Bronchial epithelial cell (primary cell): Measurements from ENCODE around the gene GDPD3. TPM values are rescaled to one million over a fixed set of nuclear protein-coding genes. Genes with fewer than 3 reads are reported as not detected.

Experiments used
- DNase-seq: peaks from one replicate; pipeline ENCODE4 v3.0.0-alpha.2; 2010; ENCODE audit warnings: low read depth
- FAIRE-seq: peaks from 2 replicates; lab custom pipeline; 2011; peaks lifted over from hg19 to GRCh38; lab: Jason Lieb, UNC
- H3K27me3 ChIP-seq: 2 replicates; pipeline ENCODE4 v1.5.1; 2011; ENCODE audit warnings: low read length; ENCODE audit not compliant: control insufficient read depth, insufficient read depth
- H3K36me3 ChIP-seq: 2 replicates; pipeline ENCODE4 v1.5.1; 2011; ENCODE audit warnings: low read length; ENCODE audit not compliant: control insufficient read depth, insufficient read depth
- H3K4me3 ChIP-seq: 2 replicates; pipeline ENCODE4 v1.5.1; 2011; ENCODE audit warnings: mild to moderate bottlenecking, low read depth, low read length, control low read depth
- CTCF ChIP-seq: IDR thresholded peaks from 2 replicates; pipeline ENCODE4 v1.5.1; 2011; ENCODE audit warnings: mild to moderate bottlenecking, moderate library complexity, low read length, control low read depth, inconsistent platforms; ENCODE audit not compliant: insufficient read depth, severe bottlenecking
- total RNA-seq: library from RNA; depleted of rRNA; stranded (reverse); fragments of >200 nt; gene quantifications from 2 replicates; pipeline ENCODE4 v1.2.1, GENCODE V29; 2014

Gene GDPD3
- 7.1 and 20.7 TPM in 2 replicates for total RNA-seq

GRCh38 chr16:30113031-30113710 is at the start of gene GDPD3:
GDPD3 (minus strand) TSS chr16:30113537; CDS start chr16:30113478, 59 bp downstream.
- no peak within 1 kb of the TSS for H3K4me3 ChIP-seq
- no peaks in the 10 kb centered on the region for H3K36me3 ChIP-seq
- FAIRE-seq = no peak
- TF ChIP-seq CTCF = no peak
- no peak for DNase-seq
- H3K27me3 ChIP-seq = no peaks in the 10 kb centered on the region

- Histone ChIP-seq H3K4me3 (no peak overlapping the region), H3K36me3 (no peaks in the 10 kb centered on the region), H3K27me3 (no peaks in the 10 kb centered on the region)
- TF ChIP-seq CTCF = no peak
- FAIRE-seq = no peak
- DNase-seq = no peak
Observed at GRCh38 chr16:30157214-30157613, 43.9 kb upstream of the GDPD3 start.

GRCh38 chr16:30155188-30155587 is 41.9 kb upstream of the GDPD3 start:
- H3K27me3 ChIP-seq = no peaks in the 10 kb centered on the region
- DNase-seq (no peak), FAIRE-seq (no peak)
- no peak for TF ChIP-seq CTCF
- H3K4me3 ChIP-seq = no peak overlapping the region
- H3K36me3 ChIP-seq = no peaks in the 10 kb centered on the region

- no peak for TF ChIP-seq CTCF
- DNase-seq (no peak), FAIRE-seq (no peak)
- Histone ChIP-seq H3K36me3 (no peaks in the 10 kb centered on the region), H3K4me3 (no peak overlapping the region), H3K27me3 (no peaks in the 10 kb centered on the region)
Observed at GRCh38 chr16:30152517-30152916, 39.2 kb upstream of the GDPD3 start.

GRCh38 chr16:30151091-30151490 is 37.8 kb upstream of the GDPD3 start:
- no peak for DNase-seq
- TF ChIP-seq CTCF = no peak
- H3K36me3 ChIP-seq = no peaks in the 10 kb centered on the region
- no peaks in the 10 kb centered on the region for H3K27me3 ChIP-seq
- no peak overlapping the region for H3K4me3 ChIP-seq
- FAIRE-seq = no peak
